ENCODE results near the gene WLS. TPM values are rescaled to one million over a fixed set of nuclear protein-coding genes. Genes with fewer than 3 reads are reported as not detected.

WLS gene
- total RNA-seq, 2 donors from 2014 or later, result 0.85 TPM; not detected in 1

DNA sequence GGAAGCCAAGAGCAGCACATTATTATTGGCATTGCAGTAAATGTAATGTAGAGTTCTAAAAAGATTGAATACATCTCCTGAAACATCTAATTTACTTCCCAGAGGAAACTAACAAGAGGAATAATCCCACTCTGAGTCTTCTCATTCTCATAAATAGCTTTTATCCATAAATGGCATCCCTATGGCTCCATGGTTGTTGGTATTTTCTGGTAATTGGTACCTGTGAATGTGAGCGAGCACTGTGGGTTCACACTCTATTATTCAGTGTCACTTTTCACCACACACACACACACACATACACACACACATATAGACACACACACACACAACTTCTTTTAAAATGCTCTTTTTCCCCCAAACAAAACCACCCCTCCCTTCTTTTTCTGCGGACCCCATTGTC, 4.7 kb upstream of the WLS start:
- Mint-ChIP-seq H3K4me1 (no peaks in the 10 kb centered on the region), H3K27me3 (peaks cover 38% of the 10 kb centered on the region), H3K27ac (no peak overlapping the region), H3K4me3 (no peak overlapping the region), H3K36me3 (ENCODE audit: low read depth) (peaks cover 2% of the 10 kb centered on the region)
- ATAC-seq (no peak), DNase-seq (no peak)
- H3K9me3 ChIP-seq (ENCODE audit: control insufficient read depth, low read length, poor library complexity, severe bottlenecking), result no peaks in the 10 kb centered on the region

DNA sequence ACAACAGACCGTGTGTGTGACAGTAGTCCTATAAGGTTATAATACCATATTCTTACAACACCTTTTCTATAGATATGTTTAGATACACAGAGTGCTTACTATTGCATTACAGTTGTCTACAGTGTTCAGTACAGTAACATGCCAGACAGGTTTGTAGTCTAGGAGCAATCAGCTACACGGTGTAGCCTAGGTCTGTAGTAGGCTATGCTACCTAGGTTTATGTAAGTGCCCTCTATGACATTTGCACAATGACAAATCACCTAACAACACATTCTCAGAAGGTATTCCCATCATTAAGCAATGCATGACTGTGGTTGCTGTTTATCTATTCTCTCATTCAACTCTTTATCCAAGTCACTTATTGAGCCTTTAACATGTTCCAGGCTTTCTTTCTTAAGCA, 1.8 kb upstream of the WLS start:
- no peak overlapping the region for H3K27ac Mint-ChIP-seq
- ATAC-seq (no peak), DNase-seq (no peak)
- H3K4me3 Mint-ChIP-seq, result no peak overlapping the region
- peaks cover 2% of the 10 kb centered on the region for H3K36me3 Mint-ChIP-seq (ENCODE audit: low read depth)
- H3K4me1 Mint-ChIP-seq, result peaks cover 4% of the 10 kb centered on the region
- H3K27me3 Mint-ChIP-seq, result peaks cover 61% of the 10 kb centered on the region
- H3K9me3 ChIP-seq (ENCODE audit: control insufficient read depth, low read length, poor library complexity, severe bottlenecking), result no peaks in the 10 kb centered on the region

DNA sequence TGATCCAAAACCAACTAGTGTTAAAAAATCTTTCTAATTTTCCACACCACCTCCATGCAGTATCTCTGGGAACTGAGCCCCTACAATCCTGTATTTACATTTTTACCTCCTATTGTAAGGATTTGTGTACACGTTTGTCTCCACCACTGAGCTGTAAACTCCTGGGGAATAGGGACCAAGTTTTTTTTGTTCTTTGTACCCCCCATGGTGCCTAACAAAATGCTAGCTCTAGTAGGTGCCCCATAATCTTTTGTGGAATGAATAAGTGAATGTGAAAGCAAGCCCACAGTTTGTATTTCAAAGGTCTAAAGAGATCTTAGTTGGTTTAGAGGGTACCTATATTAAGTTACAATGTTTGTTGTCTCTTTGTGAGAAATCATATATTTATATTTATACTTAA, 879 bp upstream of the WLS start:
- peaks cover 4% of the 10 kb centered on the region for H3K4me1 Mint-ChIP-seq
- DNase-seq, result no peak
- no peak overlapping the region for H3K27ac Mint-ChIP-seq
- peaks cover 2% of the 10 kb centered on the region for H3K36me3 Mint-ChIP-seq (ENCODE audit: low read depth)
- no peaks in the 10 kb centered on the region for H3K9me3 ChIP-seq (ENCODE audit: control insufficient read depth, low read length, poor library complexity, severe bottlenecking)
- peaks cover 63% of the 10 kb centered on the region for H3K27me3 Mint-ChIP-seq
- no peak overlapping the region for H3K4me3 Mint-ChIP-seq
- ATAC-seq, result no peak

DNA sequence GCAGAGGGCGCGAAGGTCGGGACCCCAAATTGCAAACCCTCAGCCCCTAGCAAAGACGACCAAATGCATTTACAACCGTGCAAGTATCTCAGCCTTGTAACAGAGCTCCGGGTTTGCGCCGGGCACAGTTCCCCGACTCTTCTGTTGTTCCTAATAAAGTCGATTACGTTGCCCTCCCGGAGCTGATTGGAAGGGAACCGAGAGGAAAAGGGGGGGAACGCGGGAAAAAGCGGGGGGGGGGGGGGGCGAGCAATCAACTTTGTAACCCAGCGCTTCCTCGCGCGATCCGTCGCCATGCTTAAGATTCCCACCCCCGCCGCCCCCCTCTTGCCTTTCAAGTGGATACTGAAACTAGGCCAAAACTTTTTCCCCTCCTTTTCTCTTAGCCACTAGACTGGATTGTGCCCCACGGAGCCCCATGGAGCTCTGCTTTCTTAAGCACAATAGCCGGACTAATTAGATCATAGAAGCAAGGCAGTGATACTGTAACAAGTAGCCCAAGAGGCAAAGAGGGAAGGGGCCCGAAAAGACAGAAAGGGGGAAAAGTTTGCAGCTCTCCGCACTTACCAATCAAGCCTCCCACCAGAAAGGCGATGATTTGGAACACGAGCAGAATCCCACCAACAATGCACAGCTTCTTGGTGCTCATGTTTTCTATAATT, 565 bp downstream of the WLS start:
- H3K9me3 ChIP-seq (ENCODE audit: control insufficient read depth, low read length, poor library complexity, severe bottlenecking), result no peaks in the 10 kb centered on the region
- no peak overlapping the region for H3K27ac Mint-ChIP-seq
- H3K36me3 Mint-ChIP-seq (ENCODE audit: low read depth), result peaks cover 2% of the 10 kb centered on the region
- H3K4me3 Mint-ChIP-seq, result peak overlapping the region; percentile 43
- DNase-seq (no peak), ATAC-seq (no peak)
- H3K27me3 Mint-ChIP-seq, result peaks cover 55% of the 10 kb centered on the region
- peaks cover 4% of the 10 kb centered on the region for H3K4me1 Mint-ChIP-seq

DNA sequence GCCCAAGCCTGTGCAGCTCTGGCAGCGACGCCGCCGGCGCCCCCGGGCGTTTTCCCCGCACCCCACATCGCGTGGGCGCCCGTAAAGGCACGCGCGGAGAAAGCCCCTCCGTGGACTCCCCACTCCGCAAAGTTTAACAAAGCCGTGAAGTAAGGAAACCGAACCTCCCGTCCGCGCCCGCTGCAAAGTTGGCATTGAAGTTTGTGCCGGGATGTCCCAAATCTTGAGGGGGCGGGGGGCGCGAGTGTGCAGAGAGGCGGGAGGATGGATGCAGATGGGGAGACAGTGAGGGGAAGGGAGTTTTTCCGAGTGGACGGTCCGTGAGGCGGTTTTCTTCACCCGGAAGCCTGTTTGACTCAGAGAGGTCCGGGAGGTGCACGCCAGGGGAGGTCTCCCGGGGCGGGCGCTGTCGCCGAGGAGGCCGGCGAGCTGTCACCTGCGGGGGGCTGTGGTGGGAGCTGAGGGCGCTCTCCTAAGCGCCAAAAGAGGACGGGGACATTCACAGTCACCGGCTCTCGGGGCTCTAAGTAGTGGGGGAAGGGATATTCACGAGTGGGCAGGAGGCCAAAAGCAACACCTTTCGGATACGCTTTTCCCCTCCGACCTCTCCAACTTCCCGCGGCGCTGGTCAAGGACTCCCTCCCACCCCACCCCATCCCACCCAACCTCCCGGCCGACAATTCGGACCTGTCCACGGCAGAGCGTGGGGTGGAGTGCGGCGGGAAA, 1.3 kb downstream of the WLS start:
- no peak for ATAC-seq
- H3K4me1 Mint-ChIP-seq, result peaks cover 4% of the 10 kb centered on the region
- H3K27me3 Mint-ChIP-seq, result peaks cover 55% of the 10 kb centered on the region
- no peak for DNase-seq
- H3K4me3 Mint-ChIP-seq, result peak overlapping the region; percentile 58
- no peaks in the 10 kb centered on the region for H3K9me3 ChIP-seq (ENCODE audit: control insufficient read depth, low read length, poor library complexity, severe bottlenecking)
- H3K36me3 Mint-ChIP-seq (ENCODE audit: low read depth), result peaks cover 2% of the 10 kb centered on the region
- H3K27ac Mint-ChIP-seq, result no peak overlapping the region

DNA sequence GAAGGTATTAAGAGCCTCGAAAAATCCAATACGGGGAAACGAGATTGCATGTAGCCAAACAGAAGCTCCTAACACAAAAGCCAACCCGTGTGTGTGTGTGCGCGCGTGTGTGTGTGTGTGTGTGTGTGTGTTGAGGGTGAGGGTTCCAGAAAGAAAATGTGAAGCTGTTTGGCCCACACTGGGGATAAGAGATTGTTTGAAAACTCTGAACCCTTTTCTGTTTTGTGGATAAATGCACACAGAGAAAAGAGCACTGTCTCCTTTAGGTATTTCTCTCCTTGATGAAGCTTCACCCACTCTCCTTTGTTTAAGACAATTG, 1.9 kb downstream of the WLS start:
- Mint-ChIP-seq H3K36me3 (ENCODE audit: low read depth) (peaks cover 2% of the 10 kb centered on the region), H3K27me3 (peaks cover 55% of the 10 kb centered on the region), H3K4me1 (peaks cover 4% of the 10 kb centered on the region), H3K4me3 (peak overlapping the region; percentile 58), H3K27ac (no peak overlapping the region)
- ATAC-seq (no peak), DNase-seq (no peak)
- no peaks in the 10 kb centered on the region for H3K9me3 ChIP-seq (ENCODE audit: control insufficient read depth, low read length, poor library complexity, severe bottlenecking)

DNA sequence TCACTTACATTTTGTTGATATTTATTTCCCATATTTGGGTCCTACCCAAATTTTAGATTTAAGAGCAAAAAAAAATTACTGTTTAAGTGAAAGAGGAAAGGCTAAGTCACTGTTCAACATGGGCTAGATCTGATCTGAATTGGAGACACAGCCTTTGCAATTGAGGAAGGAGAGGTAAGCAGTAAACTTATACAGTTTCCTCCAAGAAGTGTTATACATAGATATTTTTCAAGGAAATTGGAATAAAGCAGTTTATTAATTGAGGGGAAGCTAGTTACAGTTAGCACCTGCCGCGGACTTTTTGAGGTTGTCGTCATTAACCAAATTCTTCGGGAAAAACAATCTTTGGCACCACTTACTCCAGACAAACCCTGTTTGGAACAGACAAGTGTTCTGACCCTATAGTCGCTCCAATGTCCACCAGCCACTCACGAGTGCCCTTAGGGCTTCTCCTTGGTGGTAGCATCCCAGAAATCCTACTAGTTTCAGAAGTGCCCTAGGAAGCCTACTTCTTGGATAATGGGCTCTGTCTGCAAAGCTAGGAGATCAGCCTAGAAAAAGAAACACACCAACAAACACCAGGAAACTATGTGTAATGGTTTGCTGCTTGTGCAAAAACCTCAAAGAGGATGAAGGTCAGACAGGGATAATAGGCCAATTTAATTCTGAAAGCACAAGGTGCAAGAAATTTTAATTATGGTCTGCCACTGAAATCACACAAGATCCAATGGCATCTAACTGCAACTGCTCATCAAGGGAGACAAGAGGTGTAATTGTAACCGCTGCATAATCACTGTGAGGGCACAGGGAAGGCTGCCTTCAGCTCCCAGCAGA, 2.5 kb downstream of the WLS start:
- Mint-ChIP-seq H3K36me3 (ENCODE audit: low read depth) (peaks cover 2% of the 10 kb centered on the region), H3K4me3 (no peak overlapping the region), H3K27ac (no peak overlapping the region), H3K27me3 (peaks cover 53% of the 10 kb centered on the region), H3K4me1 (peaks cover 4% of the 10 kb centered on the region)
- no peaks in the 10 kb centered on the region for H3K9me3 ChIP-seq (ENCODE audit: control insufficient read depth, low read length, poor library complexity, severe bottlenecking)
- ATAC-seq (no peak), DNase-seq (no peak)

DNA sequence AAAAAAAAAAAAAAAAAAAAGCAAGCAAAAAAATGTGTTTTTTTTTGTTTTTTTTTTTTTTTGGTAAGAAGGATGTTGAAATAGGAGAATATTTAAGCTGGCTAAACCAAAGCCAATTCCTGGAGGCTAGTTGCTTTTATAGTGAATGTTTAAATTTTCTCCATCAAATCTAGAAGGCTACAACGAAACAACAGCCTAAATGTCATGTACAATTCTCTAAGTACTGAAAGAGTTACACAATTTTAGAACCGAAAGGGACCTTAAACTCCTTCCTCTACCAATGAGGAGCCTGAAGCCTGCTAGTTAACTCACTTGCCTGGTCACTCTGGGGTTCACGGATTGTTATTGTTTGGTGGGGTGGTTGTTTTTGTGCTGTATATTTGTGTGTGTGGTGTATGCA, 3.5 kb downstream of the WLS start:
- no peak overlapping the region for H3K4me3 Mint-ChIP-seq
- ATAC-seq, result no peak
- DNase-seq, result no peak
- peaks cover 2% of the 10 kb centered on the region for H3K36me3 Mint-ChIP-seq (ENCODE audit: low read depth)
- H3K27me3 Mint-ChIP-seq, result peaks cover 43% of the 10 kb centered on the region
- peaks cover 4% of the 10 kb centered on the region for H3K4me1 Mint-ChIP-seq
- H3K27ac Mint-ChIP-seq, result no peak overlapping the region
- no peaks in the 10 kb centered on the region for H3K9me3 ChIP-seq (ENCODE audit: control insufficient read depth, low read length, poor library complexity, severe bottlenecking)

DNA sequence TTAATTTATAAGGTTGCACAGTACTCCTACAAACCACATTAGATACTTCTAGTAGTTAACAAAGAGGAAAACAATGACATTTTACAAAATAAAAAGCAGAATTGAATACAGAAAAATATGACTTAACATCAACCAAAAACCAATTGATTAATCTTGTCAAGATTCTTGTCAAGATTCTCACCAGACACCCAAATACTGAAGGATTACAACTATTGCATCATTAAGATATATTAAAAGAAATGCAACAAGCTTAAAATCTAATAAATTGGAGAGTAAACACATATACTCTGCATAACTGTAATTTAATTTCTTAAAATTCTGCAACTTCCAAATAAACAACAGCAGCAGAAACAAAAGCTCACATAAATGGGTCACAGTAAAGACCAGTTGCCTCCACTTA, 4.7 kb downstream of the WLS start:
- H3K36me3 Mint-ChIP-seq (ENCODE audit: low read depth), result no peaks in the 10 kb centered on the region
- H3K4me3 Mint-ChIP-seq, result no peak overlapping the region
- DNase-seq (no peak), ATAC-seq (no peak)
- no peak overlapping the region for H3K27ac Mint-ChIP-seq
- peaks cover 4% of the 10 kb centered on the region for H3K4me1 Mint-ChIP-seq
- peaks cover 30% of the 10 kb centered on the region for H3K27me3 Mint-ChIP-seq
- no peaks in the 10 kb centered on the region for H3K9me3 ChIP-seq (ENCODE audit: control insufficient read depth, low read length, poor library complexity, severe bottlenecking)

DNA sequence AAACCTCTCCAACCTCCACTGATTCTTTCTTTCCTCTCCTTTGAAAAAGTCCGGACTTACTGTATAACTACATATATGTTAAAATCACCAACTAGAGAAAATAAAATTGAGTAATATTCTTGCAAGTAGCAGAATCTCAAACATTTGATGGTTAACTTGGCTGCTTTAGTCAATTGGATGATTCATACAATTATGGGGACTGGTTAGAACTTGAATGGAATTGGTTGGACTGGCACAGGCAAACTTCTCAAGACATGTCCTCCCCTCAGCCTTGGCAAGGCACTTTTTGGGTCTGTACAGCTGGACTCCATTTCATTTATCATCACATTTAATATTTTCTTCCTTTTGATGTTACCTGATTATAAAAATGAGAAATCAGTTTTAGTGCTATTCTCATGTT, 6.5 kb downstream of the WLS start:
- DNase-seq (no peak), ATAC-seq (no peak)
- H3K27ac Mint-ChIP-seq, result no peak overlapping the region
- no peaks in the 10 kb centered on the region for H3K36me3 Mint-ChIP-seq (ENCODE audit: low read depth)
- peaks cover under 1% of the 10 kb centered on the region for H3K4me1 Mint-ChIP-seq
- H3K4me3 Mint-ChIP-seq, result no peak overlapping the region
- H3K27me3 Mint-ChIP-seq, result peaks cover 19% of the 10 kb centered on the region
- H3K9me3 ChIP-seq (ENCODE audit: control insufficient read depth, low read length, poor library complexity, severe bottlenecking), result no peaks in the 10 kb centered on the region

DNA sequence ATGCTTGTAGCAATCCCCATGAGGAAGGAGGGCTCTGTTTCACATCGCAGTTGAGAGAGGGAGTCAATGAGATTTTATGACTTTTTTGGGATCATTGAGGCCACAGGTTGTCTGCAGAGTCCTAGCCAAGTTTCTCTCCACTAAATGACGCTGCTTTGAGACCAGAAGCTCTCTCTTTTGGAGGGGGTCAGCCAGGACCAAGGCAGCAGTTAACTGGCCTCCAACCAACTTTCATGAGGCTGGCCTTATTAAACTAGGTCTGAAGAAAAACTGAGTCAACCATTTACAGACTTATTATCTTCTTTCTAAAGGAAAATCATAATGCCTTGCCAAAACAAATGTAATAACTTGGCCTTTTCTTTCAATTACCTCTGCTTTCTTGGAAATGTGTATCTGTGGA, 8.6 kb downstream of the WLS start:
- H3K9me3 ChIP-seq (ENCODE audit: control insufficient read depth, low read length, poor library complexity, severe bottlenecking), result no peaks in the 10 kb centered on the region
- Mint-ChIP-seq H3K36me3 (ENCODE audit: low read depth) (no peaks in the 10 kb centered on the region), H3K4me3 (no peak overlapping the region), H3K27ac (no peak overlapping the region), H3K27me3 (no peaks in the 10 kb centered on the region), H3K4me1 (no peaks in the 10 kb centered on the region)
- no peak for DNase-seq
- no peak for ATAC-seq

DNA sequence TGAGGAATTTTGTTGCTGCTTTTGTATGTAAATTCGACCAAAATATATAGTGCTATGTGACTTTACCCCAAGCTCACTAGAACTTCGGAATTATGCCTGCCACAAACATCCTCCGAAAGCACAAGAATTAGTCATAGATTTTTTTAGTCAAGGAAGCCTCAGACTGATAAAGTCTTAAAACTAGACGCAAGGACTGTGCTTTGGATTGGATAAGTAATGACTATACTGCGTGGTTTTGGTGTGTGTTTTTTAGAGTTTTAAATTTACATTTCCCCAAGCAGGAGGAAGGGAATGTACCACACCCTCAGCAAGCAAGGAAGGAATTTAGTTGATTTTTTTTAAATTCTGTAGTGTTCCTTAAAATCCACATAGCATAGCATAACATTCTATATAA, 10.3 kb downstream of the WLS start:
- H3K4me1 Mint-ChIP-seq, result no peaks in the 10 kb centered on the region
- no peak overlapping the region for H3K4me3 Mint-ChIP-seq
- no peaks in the 10 kb centered on the region for H3K27me3 Mint-ChIP-seq
- no peaks in the 10 kb centered on the region for H3K9me3 ChIP-seq (ENCODE audit: control insufficient read depth, low read length, poor library complexity, severe bottlenecking)
- DNase-seq (no peak), ATAC-seq (no peak)
- H3K27ac Mint-ChIP-seq, result no peak overlapping the region
- no peaks in the 10 kb centered on the region for H3K36me3 Mint-ChIP-seq (ENCODE audit: low read depth)

DNA sequence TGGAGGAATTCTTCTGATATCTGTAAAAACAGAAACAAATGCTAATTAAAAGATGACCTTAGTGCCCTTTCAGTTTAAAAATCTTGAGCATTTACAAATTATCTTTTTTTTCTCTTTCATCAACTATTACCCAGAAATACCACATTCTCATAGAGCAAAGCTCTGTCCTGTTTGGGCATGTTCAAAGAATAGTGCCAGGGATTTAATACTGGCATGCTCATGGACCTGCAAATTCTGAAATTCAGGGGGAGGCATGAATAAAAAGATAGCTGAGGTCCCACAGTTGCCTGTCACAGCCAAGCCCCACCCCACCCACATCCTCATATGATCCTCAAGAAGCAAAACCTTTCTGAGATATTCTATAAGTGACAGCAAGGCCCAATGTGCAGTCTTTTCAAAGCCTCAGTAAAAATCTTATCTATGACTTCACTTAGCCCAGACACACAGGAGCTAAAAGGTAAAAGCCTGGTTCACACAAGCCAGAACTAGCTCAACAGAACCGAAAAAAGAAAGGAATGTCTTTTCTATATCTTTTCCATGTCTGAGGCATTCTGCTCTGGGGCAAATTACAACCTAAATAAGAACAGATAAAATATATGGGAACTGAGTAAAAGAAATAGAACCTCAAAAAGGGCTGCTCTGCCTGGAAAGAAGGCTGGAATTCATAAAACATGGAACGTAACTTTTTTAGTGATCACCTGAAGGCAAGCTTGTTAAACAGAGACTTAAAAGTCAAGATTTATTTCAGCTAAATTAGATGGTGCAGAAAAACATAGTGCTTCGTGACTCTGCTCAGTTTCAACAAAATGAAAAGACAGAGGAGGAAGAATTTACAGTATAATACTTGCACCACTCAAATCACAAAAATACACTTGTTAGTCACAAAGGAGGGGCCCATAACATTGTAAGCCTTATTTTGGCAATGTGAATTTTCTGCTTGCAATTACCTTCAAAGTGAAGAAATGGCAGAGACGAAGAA, 11.0 kb downstream of the WLS start:
- no peaks in the 10 kb centered on the region for H3K4me1 Mint-ChIP-seq
- ATAC-seq, result no peak
- H3K27ac Mint-ChIP-seq, result no peak overlapping the region

More for the DNA sequence above, 11.0 kb downstream of the WLS start:
- no peaks in the 10 kb centered on the region for H3K27me3 Mint-ChIP-seq
- no peaks in the 10 kb centered on the region for H3K9me3 ChIP-seq (ENCODE audit: control insufficient read depth, low read length, poor library complexity, severe bottlenecking)
- H3K36me3 Mint-ChIP-seq (ENCODE audit: low read depth), result no peaks in the 10 kb centered on the region
- no peak overlapping the region for H3K4me3 Mint-ChIP-seq
- DNase-seq, result no peak

Data from T-helper 17 cell (primary cell).